GM21737 (cell line): ENCODE measurements around the gene NAA20.

Experiments
- ATAC-seq: cut with Tn5 transposase; IDR thresholded peaks from one replicate; pipeline ENCODE4 v1.9.1; 2021; ENCODE audit warnings: mild to moderate bottlenecking, moderate library complexity; ENCODE audit not compliant: unreplicated experiment

Gene NAA20

DNA sequence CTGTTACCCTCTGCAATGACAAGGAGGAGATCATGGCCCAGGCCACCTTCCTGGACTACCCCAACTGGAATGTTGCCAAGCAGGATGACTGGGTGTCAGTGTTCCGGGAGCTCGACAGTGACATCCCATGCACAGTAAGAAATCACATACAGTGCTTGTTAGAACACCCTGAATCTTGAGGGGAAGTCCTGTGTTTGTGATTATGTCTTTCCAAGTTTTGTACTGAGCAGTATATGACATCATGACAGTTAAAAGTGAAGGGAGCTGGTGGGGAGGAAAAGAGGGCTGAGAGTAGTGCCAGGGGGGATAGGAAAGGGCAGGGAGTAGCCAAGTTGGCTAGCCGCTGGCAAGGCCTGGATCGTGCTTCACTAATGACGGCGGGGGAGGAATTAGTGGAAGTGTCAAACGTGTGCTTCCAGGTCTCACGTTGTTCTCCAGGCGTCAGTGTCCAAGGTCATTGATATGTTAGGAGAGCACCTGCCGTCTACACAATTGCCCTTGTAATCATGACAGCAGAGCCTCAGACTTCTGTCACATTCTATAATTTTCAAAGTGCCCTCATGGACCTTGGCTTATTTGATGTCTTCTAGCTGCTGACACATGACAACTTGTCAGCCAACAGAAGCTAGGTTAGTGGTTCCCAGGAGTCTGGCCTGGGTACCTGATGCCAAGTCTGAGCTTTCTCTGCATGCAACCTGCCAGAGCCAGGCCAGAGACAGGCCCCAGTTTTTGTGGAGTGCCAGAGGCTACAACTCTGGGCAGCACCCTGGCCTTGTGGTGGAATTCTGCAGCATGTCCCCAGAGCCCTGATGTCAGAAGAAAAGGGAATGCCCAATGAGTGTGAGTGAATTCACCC, 53.9 kb downstream of the NAA20 start:
- ATAC-seq: no peak

DNA sequence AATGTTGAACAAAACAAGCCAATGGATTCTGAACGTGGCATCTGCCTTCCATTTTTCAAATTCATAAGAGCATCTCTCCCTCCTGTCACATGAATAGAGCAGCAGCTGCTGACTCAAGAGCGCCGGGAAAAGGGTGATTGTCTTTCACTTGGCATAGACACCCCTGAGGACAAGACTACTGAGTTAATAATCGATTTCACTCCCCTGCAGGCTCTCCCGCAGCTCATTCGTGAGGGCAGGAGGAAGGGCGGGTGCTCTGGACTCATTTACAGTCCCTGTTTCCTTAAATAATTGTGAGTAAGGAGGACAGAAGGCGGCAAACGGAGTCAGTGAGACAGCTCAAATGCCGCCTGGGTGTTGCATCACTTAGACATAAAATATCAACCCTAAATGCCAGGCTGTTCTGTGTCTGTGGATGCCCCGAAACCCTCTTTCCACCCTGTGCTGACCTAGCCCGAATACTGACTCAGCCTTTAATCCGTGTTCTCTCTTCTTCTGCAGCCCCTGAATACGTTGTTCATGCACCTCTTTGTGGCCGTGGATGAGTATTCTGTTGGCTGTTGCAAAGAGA, 56.7 kb downstream of the NAA20 start:
- no peak for ATAC-seq

DNA sequence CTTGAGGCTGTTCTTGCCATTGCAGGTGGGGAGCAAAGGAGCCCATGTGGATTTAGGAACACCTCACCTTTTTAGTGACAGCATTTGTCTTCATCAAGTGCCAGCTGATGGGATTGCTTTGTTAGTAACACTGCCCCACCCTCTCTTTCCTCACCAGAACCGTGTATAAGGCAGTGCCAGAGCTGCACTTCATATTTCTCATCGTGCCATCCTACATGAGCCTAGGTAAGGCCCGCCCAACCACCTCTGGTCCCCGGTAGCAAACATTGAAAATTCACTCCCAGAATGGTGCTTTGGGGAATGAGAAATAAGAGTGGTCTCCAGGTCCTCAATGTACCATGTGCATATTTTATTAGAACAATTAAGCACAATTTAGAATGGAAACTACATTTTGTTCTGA, 57.9 kb downstream of the NAA20 start:
- ATAC-seq: no peak

DNA sequence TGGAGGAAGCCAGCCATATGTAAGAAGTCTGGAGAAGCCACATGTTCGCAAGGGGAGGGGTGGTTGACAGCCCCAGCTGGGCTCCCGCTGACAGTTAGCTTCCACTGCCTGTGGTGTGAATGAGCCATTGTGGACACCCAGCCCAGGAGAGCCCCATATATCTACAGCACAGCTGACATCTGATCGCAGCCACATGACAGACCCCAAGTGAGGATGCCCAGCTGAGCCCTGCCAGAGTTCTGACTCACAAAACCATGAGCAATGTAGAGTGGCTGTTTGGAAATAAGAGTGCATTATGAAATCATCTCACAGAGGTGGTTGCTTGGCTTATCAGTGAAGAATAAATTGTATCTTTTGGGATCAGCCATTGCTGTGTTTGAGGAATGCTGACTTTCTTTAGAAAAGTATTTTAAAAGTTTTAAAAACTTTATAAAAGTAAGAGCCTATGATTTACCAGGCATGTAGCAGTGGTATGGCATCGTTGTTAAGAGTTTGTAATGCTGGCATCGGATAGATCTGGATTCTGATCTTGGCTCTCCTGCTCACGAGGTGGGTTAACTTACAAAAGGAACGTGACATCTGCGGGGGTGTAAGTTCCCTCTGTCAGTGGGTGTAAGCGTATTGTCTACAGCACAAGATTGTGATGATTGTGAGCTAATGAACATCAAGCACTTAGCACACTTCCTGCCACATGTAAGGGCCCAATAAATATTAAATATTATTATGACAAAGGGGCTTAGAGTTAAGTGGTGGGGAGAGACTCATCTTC, 59.3 kb downstream of the NAA20 start:
- no peak for ATAC-seq

DNA sequence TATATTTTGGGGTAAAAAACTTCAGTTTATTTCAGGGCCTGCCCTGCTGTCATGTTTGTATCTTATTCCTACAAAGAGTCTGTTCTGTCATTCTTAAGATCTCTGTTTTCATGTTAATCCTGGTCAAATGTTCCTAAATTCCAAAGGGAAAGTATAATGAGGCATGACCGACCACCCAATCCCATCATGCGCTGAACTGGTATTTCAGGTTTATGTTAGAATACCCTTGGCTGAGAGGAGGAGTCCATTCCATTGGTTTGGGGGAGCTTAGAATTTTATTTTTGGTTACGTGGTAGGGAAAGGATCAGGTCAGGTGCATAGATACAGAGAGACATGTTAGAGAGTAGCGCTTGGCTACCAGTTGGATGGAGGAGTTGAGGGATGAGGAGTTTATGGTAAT, 60.9 kb downstream of the NAA20 start:
- no peak for ATAC-seq

DNA sequence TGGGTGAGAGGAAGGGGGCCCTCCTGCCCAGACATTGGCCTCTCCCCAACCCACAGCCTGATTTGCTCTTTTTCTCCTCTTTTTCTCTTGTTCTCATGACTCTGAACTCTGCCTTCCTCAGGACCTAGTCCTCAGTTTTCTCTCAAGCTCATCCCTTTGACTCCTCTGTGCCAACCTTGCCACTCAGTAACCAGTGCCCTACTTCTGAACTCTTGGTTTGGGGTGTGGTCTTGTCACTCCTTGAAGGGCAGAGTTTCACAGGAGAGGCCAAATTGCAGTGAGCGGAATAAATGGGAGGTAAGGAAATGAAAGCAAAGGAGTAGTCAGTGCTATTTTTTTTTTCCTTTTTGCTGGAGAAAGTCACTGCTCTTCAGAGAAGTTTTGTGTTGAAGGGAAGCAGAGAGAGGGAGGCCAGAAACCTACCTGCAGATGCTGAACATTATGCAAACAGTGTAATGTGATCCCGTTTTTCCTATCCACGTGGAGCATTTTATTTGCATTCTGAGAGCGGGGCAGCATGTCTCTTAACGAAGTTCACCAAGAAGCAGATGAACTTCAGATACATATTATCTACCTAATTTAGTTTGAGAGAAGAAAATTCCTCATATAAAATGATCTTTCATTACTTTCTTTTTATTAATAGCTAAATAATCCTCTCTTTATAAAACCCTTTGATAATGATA, 62.1 kb downstream of the NAA20 start:
- no peak for ATAC-seq
